ENCODE results near the gene CDK5.

GRCh38 chr7:151083824-151084160 lies 26.1 kb upstream of the CDK5 start:
- TF ChIP-seq POLR2AphosphoS5 (IDR thresholded peaks at IDR 0.05; ENCODE audit: low read depth, low read length) (no peak), TAF1 (IDR thresholded peaks at IDR 0.05; ENCODE audit: borderline replicate concordance, insufficient read depth, low read length) (no peak), REST (IDR thresholded peaks at IDR 0.05; ENCODE audit: insufficient read depth in 1 of 2, low read depth in 2 of 2, low read length in 2 of 2) (no peak), FOXP2 (optimal IDR thresholded peaks at IDR 0.05; ENCODE audit: borderline replicate concordance, extremely low read depth, extremely low read length, insufficient read depth) (no peak)
